ENCODE data around the gene MMP11. TPM values are rescaled to one million over a fixed set of nuclear protein-coding genes. Genes with fewer than 3 reads are reported as not detected.

The MMP11 gene
- total RNA-seq, 5 donors from 2014 or later (not counting 1 experiment from before 2014, with no cell fraction given) = 1.6 to 5.3 (median 2.5) TPM

DNA sequence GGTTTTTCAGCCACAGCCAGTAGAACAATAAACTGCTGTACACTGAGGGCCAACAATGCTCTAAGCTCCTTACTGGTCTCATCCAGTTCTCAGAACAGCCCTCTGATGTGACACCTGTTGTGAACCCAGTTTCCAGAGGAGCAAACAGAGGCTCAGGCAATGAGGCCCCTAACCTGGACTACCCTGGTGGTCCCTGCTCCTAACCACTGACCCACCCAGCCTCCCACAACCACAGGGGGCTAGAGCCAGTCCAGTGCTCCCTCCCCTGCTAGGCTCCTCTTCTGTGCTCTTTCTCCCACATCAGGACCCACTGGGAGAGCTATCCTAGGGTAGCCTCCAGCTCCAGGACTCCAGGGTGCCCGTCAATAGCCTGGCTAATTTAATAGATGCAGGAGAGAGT, 10.1 kb downstream of the MMP11 start:
- no peak overlapping the region for H3K4me3 ChIP-seq (ENCODE audit: control insufficient read depth in 1 of 2, extremely low read depth in 1 of 2, low read length in 1 of 2)
- H3K9me3 ChIP-seq = no peaks in the 10 kb centered on the region
- peaks cover 0 to 3% of the 10 kb centered on the region in 2 donors for H3K36me3 ChIP-seq (ENCODE audit: control insufficient read depth in 2 of 2, extremely low read depth in 1 of 2, insufficient read depth in 1 of 2, low read length in 1 of 2)
- H3K27ac ChIP-seq (ENCODE audit: low read length) = no peak overlapping the region
- H3K27me3 ChIP-seq (replicated peaks in 1 of 2; ENCODE audit: control insufficient read depth in 2 of 2, extremely low read depth in 1 of 2, insufficient read depth in 2 of 2, low read length in 1 of 2) = no peaks in the 10 kb centered on the region
- Mint-ChIP-seq H3K27ac (no peak overlapping the region), H3K36me3 (no peaks in the 10 kb centered on the region), H3K27me3 (no peaks in the 10 kb centered on the region), H3K9me3 (no peaks in the 10 kb centered on the region), H3K4me1 (peaks cover 16 to 19% (median 17%) of the 10 kb centered on the region in 3 donors), H3K4me3 (no peak overlapping the region)
- ATAC-seq (replicated peaks in 1 of 4) (no peak), DNase-seq (no peak)
- H3K4me1 ChIP-seq (ENCODE audit: control insufficient read depth in 1 of 2, extremely low read depth in 1 of 2, insufficient read depth in 2 of 2, low read length in 2 of 2) = peaks cover 11 to 30% of the 10 kb centered on the region in 2 experiments
- CTCF ChIA-PET = no interaction called here
- POLR2A ChIA-PET = no interaction called here
- WGBS (ENCODE audit: insufficient coverage) = no CpG with 5 or more reads among the region's 1 CpG

DNA sequence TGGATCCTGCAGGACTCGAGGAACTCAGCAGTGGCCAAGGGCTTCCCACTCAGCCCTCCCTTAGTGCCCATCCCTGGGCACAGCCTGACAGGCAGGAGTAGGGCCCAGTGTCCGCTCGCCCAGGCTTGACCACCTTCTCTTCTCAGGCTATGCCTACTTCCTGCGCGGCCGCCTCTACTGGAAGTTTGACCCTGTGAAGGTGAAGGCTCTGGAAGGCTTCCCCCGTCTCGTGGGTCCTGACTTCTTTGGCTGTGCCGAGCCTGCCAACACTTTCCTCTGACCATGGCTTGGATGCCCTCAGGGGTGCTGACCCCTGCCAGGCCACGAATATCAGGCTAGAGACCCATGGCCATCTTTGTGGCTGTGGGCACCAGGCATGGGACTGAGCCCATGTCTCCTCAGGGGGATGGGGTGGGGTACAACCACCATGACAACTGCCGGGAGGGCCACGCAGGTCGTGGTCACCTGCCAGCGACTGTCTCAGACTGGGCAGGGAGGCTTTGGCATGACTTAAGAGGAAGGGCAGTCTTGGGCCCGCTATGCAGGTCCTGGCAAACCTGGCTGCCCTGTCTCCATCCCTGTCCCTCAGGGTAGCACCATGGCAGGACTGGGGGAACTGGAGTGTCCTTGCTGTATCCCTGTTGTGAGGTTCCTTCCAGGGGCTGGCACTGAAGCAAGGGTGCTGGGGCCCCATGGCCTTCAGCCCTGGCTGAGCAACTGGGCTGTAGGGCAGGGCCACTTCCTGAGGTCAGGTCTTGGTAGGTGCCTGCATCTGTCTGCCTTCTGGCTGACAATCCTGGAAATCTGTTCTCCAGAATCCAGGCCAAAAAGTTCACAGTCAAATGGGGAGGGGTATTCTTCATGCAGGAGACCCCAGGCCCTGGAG, 10.9 kb downstream of the MMP11 start:
- Mint-ChIP-seq H3K27ac (peak overlapping the region in 1 of 2 donors; percentile 55), H3K4me1 (peaks cover 24 to 26% (median 24%) of the 10 kb centered on the region in 3 donors), H3K4me3 (no peak overlapping the region), H3K27me3 (no peaks in the 10 kb centered on the region), H3K36me3 (no peaks in the 10 kb centered on the region), H3K9me3 (no peaks in the 10 kb centered on the region)
- Histone ChIP-seq H3K4me1 (ENCODE audit: control insufficient read depth in 1 of 2, extremely low read depth in 1 of 2, insufficient read depth in 2 of 2, low read length in 2 of 2) (peaks cover 15 to 38% of the 10 kb centered on the region in 2 experiments), H3K9me3 (no peaks in the 10 kb centered on the region), H3K4me3 (ENCODE audit: control insufficient read depth in 1 of 2, extremely low read depth in 1 of 2, low read length in 1 of 2) (no peak overlapping the region), H3K27me3 (replicated peaks in 1 of 2; ENCODE audit: control insufficient read depth in 2 of 2, extremely low read depth in 1 of 2, insufficient read depth in 2 of 2, low read length in 1 of 2) (no peaks in the 10 kb centered on the region), H3K36me3 (ENCODE audit: control insufficient read depth in 2 of 2, extremely low read depth in 1 of 2, insufficient read depth in 1 of 2, low read length in 1 of 2) (peaks cover 0 to 3% of the 10 kb centered on the region in 2 donors), H3K27ac (ENCODE audit: low read length) (no peak overlapping the region)
- CTCF ChIA-PET = no interaction called here
- WGBS (ENCODE audit: insufficient coverage) = 77% methylated on average over 10 of the region's 15 CpGs
- POLR2A ChIA-PET = no interaction called here
- DNase-seq = no peak
- ATAC-seq (replicated peaks in 1 of 4) = no peak

DNA sequence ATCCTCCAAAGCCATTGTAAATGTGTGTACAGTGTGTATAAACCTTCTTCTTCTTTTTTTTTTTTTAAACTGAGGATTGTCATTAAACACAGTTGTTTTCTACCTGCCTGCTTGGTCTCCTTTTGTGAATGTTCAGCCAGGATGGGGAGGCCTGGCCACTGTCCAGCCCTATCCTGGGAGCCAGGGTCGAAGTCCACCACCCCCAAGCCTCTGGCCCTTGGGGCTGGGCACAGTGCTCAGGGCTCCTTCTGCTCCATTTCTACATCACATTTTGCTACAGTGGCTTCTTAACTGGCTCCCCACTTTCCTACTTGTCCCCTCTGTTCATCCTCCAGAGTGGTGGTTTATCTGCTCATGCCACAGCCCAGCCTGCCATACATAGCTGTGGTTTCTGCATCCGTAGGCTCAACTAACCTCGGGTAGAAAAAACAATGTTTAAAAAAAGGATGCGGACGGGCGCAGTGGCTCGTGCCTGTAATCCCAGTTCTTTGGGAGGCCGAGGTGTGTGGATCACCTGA, 11.6 kb downstream of the MMP11 start:
- Mint-ChIP-seq H3K4me3 (peak overlapping the region in 1 of 3 donors; percentile 2), H3K36me3 (no peaks in the 10 kb centered on the region), H3K27me3 (no peaks in the 10 kb centered on the region), H3K27ac (peak overlapping the region; percentile 49 to 76), H3K9me3 (no peaks in the 10 kb centered on the region), H3K4me1 (peaks cover 25 to 32% (median 31%) of the 10 kb centered on the region in 3 donors)
- no peak for DNase-seq
- H3K36me3 ChIP-seq (ENCODE audit: control insufficient read depth in 2 of 2, extremely low read depth in 1 of 2, insufficient read depth in 1 of 2, low read length in 1 of 2) = peaks cover 0 to 3% of the 10 kb centered on the region in 2 donors
- ChIA-PET POLR2A (no interaction called here), CTCF (no interaction called here)
- no peaks in the 10 kb centered on the region for H3K9me3 ChIP-seq
- H3K27ac ChIP-seq (ENCODE audit: low read length) = no peak overlapping the region
- no peak for ATAC-seq (replicated peaks in 1 of 4)
- H3K27me3 ChIP-seq (replicated peaks in 1 of 2; ENCODE audit: control insufficient read depth in 2 of 2, extremely low read depth in 1 of 2, insufficient read depth in 2 of 2, low read length in 1 of 2) = no peaks in the 10 kb centered on the region
- H3K4me3 ChIP-seq (ENCODE audit: control insufficient read depth in 1 of 2, extremely low read depth in 1 of 2, low read length in 1 of 2) = no peak overlapping the region
- peaks cover 15 to 45% of the 10 kb centered on the region in 2 experiments for H3K4me1 ChIP-seq (ENCODE audit: control insufficient read depth in 1 of 2, extremely low read depth in 1 of 2, insufficient read depth in 2 of 2, low read length in 2 of 2)
- WGBS (ENCODE audit: insufficient coverage) = 34% methylated on average over 3 of the region's 8 CpGs

GRCh38 chr22:23786261-23786710, 13.6 kb downstream of the MMP11 start:
- Histone ChIP-seq H3K27ac (ENCODE audit: low read length) (peak overlapping the region; percentile 94), H3K4me1 (ENCODE audit: control insufficient read depth in 1 of 2, extremely low read depth in 1 of 2, insufficient read depth in 2 of 2, low read length in 2 of 2) (peaks cover 15 to 56% of the 10 kb centered on the region in 2 experiments), H3K36me3 (ENCODE audit: control insufficient read depth in 2 of 2, extremely low read depth in 1 of 2, insufficient read depth in 1 of 2, low read length in 1 of 2) (peaks cover 0 to 11% of the 10 kb centered on the region in 2 donors), H3K9me3 (no peaks in the 10 kb centered on the region), H3K27me3 (replicated peaks in 1 of 2; ENCODE audit: control insufficient read depth in 2 of 2, extremely low read depth in 1 of 2, insufficient read depth in 2 of 2, low read length in 1 of 2) (no peaks in the 10 kb centered on the region), H3K4me3 (ENCODE audit: control insufficient read depth in 1 of 2, extremely low read depth in 1 of 2, low read length in 1 of 2) (peak overlapping the region; percentile 38 to 80)
- peak overlapping the region; percentile 96 to 97 for H3K27ac Mint-ChIP-seq
- WGBS (ENCODE audit: insufficient coverage) = 13% methylated on average over 3 of the region's 9 CpGs
- no peaks in the 10 kb centered on the region for H3K27me3 Mint-ChIP-seq
- peaks cover 33 to 40% (median 40%) of the 10 kb centered on the region in 3 donors for H3K4me1 Mint-ChIP-seq
- ChIA-PET POLR2A (no interaction called here), CTCF (interaction anchor here in 1 of 2 donors (1.1 kb wide), 1 partner anchor 17 kb away, joined by 4 read pairs; no protein-coding TSS in a partner anchor)
- H3K9me3 Mint-ChIP-seq = no peaks in the 10 kb centered on the region
- DNase-seq = peak in 5 of 35 experiments; percentile 24 to 38 (median 31)
- peak in 3 of 4 experiments; percentile 13 to 25 (median 15) for ATAC-seq (replicated peaks in 1 of 4)
- H3K4me3 Mint-ChIP-seq = peak overlapping the region; percentile 82 to 87 (median 86)
- H3K36me3 Mint-ChIP-seq = no peaks in the 10 kb centered on the region

GRCh38 chr22:23786752-23787599, 14.3 kb downstream of the MMP11 start, which contains the start of gene SMARCB1:
Gene SMARCB1 (plus strand): TSS chr22:23786966. CDS start chr22:23787170, 204 bp downstream.
- CTCF ChIA-PET = interaction anchor here (1.0 to 1.1 kb wide), 2 partner anchors 18 to 224 kb away, joined by 3 to 4 read pairs; partner anchors contain the start of gene CABIN1 (in 1 of the 2)
- peak within 1 kb of the TSS; percentile 80 to 87 for H3K4me3 ChIP-seq (ENCODE audit: control insufficient read depth in 1 of 2, extremely low read depth in 1 of 2, low read length in 1 of 2)
- H3K9me3 ChIP-seq = no peaks in the 10 kb centered on the region
- H3K27ac ChIP-seq (ENCODE audit: low read length) = peak within 1 kb of the TSS; percentile 94
- peaks cover 0 to 13% of the 10 kb centered on the region in 2 donors for H3K36me3 ChIP-seq (ENCODE audit: control insufficient read depth in 2 of 2, extremely low read depth in 1 of 2, insufficient read depth in 1 of 2, low read length in 1 of 2)
- POLR2A ChIA-PET = no interaction called here
- DNase-seq = peak; percentile 73 to 94 (median 85)
- peaks cover 15 to 62% of the 10 kb centered on the region in 2 experiments for H3K4me1 ChIP-seq (ENCODE audit: control insufficient read depth in 1 of 2, extremely low read depth in 1 of 2, insufficient read depth in 2 of 2, low read length in 2 of 2)
- WGBS (ENCODE audit: insufficient coverage) = 0% methylated on average over 96 of the region's 97 CpGs
- H3K9me3 Mint-ChIP-seq = no peaks in the 10 kb centered on the region
- H3K4me1 Mint-ChIP-seq = peaks cover 36 to 43% (median 43%) of the 10 kb centered on the region in 3 donors
- no peaks in the 10 kb centered on the region for H3K27me3 Mint-ChIP-seq
- peak; percentile 80 to 89 (median 84) for ATAC-seq (replicated peaks in 1 of 4)
- peak within 1 kb of the TSS; percentile 96 to 97 for H3K27ac Mint-ChIP-seq
- H3K36me3 Mint-ChIP-seq = peaks cover 4% of the 10 kb centered on the region
- H3K4me3 Mint-ChIP-seq = peak within 1 kb of the TSS; percentile 82 to 87 (median 86)
- H3K27me3 ChIP-seq (replicated peaks in 1 of 2; ENCODE audit: control insufficient read depth in 2 of 2, extremely low read depth in 1 of 2, insufficient read depth in 2 of 2, low read length in 1 of 2) = no peaks in the 10 kb centered on the region

DNA sequence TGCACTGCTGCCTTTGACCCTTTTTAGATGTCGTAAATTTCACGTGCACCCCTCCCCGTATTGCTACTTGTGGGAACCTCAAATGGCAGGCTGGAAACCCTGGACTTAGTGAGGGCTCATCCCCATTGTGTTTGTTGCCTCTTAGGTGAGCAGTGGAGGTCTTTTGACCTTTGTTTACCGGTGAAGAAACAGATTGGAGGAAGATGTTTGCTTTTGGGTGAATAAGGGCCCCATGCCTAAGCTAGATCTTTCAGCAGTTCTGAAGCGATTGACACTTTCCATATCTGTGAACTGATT, 14.9 kb downstream of the MMP11 start:
- CTCF ChIA-PET = interaction anchor here in 1 of 2 donors (1.0 kb wide), 1 partner anchor 224 kb away, joined by 3 read pairs; the partner anchor contains the start of gene CABIN1
- no peaks in the 10 kb centered on the region for H3K9me3 ChIP-seq
- peaks cover 17 to 68% of the 10 kb centered on the region in 2 experiments for H3K4me1 ChIP-seq (ENCODE audit: control insufficient read depth in 1 of 2, extremely low read depth in 1 of 2, insufficient read depth in 2 of 2, low read length in 2 of 2)
- no peaks in the 10 kb centered on the region for H3K27me3 ChIP-seq (replicated peaks in 1 of 2; ENCODE audit: control insufficient read depth in 2 of 2, extremely low read depth in 1 of 2, insufficient read depth in 2 of 2, low read length in 1 of 2)
- H3K4me3 Mint-ChIP-seq = peak overlapping the region; percentile 82 to 87 (median 86)
- H3K9me3 Mint-ChIP-seq = no peaks in the 10 kb centered on the region
- POLR2A ChIA-PET = no interaction called here
- peak; percentile 22 to 38 (median 30) for ATAC-seq (replicated peaks in 1 of 4)
- WGBS (ENCODE audit: insufficient coverage) = 0% methylated on average over 3 of the region's 5 CpGs
- peaks cover 0 to 18% of the 10 kb centered on the region in 2 donors for H3K36me3 ChIP-seq (ENCODE audit: control insufficient read depth in 2 of 2, extremely low read depth in 1 of 2, insufficient read depth in 1 of 2, low read length in 1 of 2)
- H3K27ac ChIP-seq (ENCODE audit: low read length) = peak overlapping the region; percentile 56
- peak overlapping the region; percentile 88 to 90 for H3K27ac Mint-ChIP-seq
- no peaks in the 10 kb centered on the region for H3K27me3 Mint-ChIP-seq
- H3K4me1 Mint-ChIP-seq = peaks cover 41 to 48% (median 48%) of the 10 kb centered on the region in 3 donors
- H3K36me3 Mint-ChIP-seq = peaks cover 10% of the 10 kb centered on the region
- peak overlapping the region; percentile 80 to 87 for H3K4me3 ChIP-seq (ENCODE audit: control insufficient read depth in 1 of 2, extremely low read depth in 1 of 2, low read length in 1 of 2)
- DNase-seq = no peak
